Measurements from ENCODE around the gene SLC39A11. TPM values are rescaled to one million over a fixed set of nuclear protein-coding genes. Genes with fewer than 3 reads are reported as not detected.

Gene SLC39A11
- total and polyA plus RNA-seq, 2 of the 13 experiments (the other 11 are each of a cell fraction or from before 2014, with no cell fraction given), result 17.2 to 31.5 TPM

DNA sequence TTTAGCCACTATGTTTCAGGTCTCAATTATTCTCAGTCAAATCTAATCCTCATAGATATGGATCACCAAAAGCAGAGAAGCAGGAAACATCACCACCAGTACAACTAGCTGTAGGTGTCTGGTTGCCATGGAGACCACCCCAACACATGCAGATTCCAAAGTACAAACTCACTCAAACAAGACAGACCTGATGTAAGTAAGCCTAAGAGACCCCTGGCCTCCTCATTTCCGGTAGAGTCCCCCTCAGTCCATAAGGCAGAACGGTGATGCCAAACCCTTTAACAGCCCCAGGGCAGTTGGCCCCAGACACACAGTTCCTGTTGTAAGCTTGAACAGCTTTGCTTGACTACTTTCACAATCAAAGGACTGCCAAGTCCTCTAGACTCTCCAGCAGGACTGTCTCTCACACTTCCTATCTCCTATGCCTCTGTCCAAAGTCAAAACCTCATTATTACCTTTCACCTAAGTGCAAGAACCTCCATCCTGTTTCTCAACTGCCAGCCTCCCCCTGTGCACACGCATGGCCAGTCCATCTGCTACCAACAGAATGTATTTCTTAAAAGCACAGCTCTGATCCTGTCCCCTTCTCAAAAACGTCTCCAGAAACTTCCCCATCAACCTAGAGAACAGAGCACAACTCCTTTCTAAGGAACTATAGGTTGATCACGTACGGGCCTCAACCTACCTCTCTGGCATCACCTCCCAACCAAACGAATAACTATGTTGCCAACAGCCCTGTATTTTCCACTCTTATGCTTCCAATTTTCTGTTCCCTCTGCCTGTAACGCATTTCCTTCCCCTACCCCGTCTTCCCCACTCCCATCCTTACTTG is 23.9 kb downstream of the SLC39A11 start (continued):
- TF ChIP-seq ZNF136 (CRISPR knock-in tag; IDR thresholded peaks at IDR 0.05; ENCODE audit: low read depth) (no peak; the same call in 1 of the 2 replicates), AKAP8 (CRISPR knock-in tag; IDR thresholded peaks at IDR 0.05) (no peak), ZNF234 (CRISPR knock-in tag; conservative IDR thresholded peaks at IDR 0.05) (no peak), ZNF260 (CRISPR knock-in tag; IDR thresholded peaks at IDR 0.05; ENCODE audit: borderline replicate concordance, low read depth) (no peak), STAG1 (CRISPR knock-in tag; IDR thresholded peaks at IDR 0.05) (no peak), ZNF644 (CRISPR knock-in tag; IDR thresholded peaks at IDR 0.05; ENCODE audit: low read depth) (peak; percentile 24; the same call in 1 of the 2 replicates), ZNF10 (CRISPR knock-in tag; IDR thresholded peaks at IDR 0.05; ENCODE audit: borderline replicate concordance, low read depth) (no peak), PITX1 (CRISPR knock-in tag; IDR thresholded peaks at IDR 0.05) (peak; percentile 78), YY1 (IDR thresholded peaks at IDR 0.05; ENCODE audit: insufficient read depth, insufficient replicate concordance, low read depth, low read length) (no peak), MTA3 (CRISPR knock-in tag; IDR thresholded peaks at IDR 0.05) (no peak), KAT7 (CRISPR knock-in tag; IDR thresholded peaks at IDR 0.05; ENCODE audit: borderline replicate concordance) (0 out of 2 replicates have a peak, but pooled peaks have one; percentile 27)
- TF ChIP-seq, protein P1, sequence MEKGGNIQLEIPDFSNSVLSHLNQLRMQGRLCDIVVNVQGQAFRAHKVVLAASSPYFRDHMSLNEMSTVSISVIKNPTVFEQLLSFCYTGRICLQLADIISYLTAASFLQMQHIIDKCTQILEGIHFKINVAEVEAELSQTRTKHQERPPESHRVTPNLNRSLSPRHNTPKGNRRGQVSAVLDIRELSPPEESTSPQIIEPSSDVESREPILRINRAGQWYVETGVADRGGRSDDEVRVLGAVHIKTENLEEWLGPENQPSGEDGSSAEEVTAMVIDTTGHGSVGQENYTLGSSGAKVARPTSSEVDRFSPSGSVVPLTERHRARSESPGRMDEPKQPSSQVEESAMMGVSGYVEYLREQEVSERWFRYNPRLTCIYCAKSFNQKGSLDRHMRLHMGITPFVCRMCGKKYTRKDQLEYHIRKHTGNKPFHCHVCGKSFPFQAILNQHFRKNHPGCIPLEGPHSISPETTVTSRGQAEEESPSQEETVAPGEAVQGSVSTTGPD (CRISPR knock-in tag; IDR thresholded peaks at IDR 0.05), result no peak
- TF ChIP-seq, protein P2, sequence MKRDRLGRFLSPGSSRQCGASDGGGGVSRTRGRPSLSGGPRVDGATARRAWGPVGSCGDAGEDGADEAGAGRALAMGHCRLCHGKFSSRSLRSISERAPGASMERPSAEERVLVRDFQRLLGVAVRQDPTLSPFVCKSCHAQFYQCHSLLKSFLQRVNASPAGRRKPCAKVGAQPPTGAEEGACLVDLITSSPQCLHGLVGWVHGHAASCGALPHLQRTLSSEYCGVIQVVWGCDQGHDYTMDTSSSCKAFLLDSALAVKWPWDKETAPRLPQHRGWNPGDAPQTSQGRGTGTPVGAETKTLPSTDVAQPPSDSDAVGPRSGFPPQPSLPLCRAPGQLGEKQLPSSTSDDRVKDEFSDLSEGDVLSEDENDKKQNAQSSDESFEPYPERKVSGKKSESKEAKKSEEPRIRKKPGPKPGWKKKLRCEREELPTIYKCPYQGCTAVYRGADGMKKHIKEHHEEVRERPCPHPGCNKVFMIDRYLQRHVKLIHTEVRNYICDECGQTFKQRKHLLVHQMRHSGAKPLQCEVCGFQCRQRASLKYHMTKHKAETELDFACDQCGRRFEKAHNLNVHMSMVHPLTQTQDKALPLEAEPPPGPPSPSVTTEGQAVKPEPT (CRISPR knock-in tag; IDR thresholded peaks at IDR 0.05; ENCODE audit: low read depth), result no peak
- TF ChIP-seq, protein P3, sequence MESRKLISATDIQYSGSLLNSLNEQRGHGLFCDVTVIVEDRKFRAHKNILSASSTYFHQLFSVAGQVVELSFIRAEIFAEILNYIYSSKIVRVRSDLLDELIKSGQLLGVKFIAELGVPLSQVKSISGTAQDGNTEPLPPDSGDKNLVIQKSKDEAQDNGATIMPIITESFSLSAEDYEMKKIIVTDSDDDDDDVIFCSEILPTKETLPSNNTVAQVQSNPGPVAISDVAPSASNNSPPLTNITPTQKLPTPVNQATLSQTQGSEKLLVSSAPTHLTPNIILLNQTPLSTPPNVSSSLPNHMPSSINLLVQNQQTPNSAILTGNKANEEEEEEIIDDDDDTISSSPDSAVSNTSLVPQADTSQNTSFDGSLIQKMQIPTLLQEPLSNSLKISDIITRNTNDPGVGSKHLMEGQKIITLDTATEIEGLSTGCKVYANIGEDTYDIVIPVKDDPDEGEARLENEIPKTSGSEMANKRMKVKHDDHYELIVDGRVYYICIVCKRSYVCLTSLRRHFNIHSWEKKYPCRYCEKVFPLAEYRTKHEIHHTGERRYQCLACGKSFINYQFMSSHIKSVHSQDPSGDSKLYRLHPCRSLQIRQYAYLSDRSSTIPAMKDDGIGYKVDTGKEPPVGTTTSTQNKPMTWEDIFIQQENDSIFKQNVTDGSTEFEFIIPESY (CRISPR knock-in tag; IDR thresholded peaks at IDR 0.05), result 0 out of 2 replicates have a peak, but pooled peaks have one; percentile 15
- TF ChIP-seq, protein P4, sequence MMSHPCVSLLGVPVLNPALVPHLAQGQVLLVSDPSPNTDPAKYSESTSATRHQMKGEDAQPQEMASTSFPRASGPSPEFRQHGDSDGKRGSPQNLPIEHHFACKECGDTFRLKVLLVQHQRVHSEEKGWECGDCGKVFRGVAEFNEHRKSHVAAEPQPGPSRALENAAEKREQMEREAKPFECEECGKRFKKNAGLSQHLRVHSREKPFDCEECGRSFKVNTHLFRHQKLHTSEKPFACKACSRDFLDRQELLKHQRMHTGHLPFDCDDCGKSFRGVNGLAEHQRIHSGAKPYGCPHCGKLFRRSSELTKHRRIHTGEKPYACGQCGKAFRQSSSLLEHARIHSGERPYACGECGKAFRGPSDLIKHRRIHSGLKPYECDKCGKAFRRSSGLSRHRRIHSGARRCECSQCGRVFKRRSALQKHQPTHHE (CRISPR knock-in tag; IDR thresholded peaks at IDR 0.05; ENCODE audit: borderline replicate concordance), result no peak
- TF ChIP-seq, protein P5, sequence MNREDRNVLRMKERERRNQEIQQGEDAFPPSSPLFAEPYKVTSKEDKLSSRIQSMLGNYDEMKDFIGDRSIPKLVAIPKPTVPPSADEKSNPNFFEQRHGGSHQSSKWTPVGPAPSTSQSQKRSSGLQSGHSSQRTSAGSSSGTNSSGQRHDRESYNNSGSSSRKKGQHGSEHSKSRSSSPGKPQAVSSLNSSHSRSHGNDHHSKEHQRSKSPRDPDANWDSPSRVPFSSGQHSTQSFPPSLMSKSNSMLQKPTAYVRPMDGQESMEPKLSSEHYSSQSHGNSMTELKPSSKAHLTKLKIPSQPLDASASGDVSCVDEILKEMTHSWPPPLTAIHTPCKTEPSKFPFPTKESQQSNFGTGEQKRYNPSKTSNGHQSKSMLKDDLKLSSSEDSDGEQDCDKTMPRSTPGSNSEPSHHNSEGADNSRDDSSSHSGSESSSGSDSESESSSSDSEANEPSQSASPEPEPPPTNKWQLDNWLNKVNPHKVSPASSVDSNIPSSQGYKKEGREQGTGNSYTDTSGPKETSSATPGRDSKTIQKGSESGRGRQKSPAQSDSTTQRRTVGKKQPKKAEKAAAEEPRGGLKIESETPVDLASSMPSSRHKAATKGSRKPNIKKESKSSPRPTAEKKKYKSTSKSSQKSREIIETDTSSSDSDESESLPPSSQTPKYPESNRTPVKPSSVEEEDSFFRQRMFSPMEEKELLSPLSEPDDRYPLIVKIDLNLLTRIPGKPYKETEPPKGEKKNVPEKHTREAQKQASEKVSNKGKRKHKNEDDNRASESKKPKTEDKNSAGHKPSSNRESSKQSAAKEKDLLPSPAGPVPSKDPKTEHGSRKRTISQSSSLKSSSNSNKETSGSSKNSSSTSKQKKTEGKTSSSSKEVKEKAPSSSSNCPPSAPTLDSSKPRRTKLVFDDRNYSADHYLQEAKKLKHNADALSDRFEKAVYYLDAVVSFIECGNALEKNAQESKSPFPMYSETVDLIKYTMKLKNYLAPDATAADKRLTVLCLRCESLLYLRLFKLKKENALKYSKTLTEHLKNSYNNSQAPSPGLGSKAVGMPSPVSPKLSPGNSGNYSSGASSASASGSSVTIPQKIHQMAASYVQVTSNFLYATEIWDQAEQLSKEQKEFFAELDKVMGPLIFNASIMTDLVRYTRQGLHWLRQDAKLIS (CRISPR knock-in tag; IDR thresholded peaks at IDR 0.05), result no peak
- TF ChIP-seq, protein P6, sequence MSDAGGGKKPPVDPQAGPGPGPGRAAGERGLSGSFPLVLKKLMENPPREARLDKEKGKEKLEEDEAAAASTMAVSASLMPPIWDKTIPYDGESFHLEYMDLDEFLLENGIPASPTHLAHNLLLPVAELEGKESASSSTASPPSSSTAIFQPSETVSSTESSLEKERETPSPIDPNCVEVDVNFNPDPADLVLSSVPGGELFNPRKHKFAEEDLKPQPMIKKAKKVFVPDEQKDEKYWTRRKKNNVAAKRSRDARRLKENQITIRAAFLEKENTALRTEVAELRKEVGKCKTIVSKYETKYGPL (CRISPR knock-in tag; IDR thresholded peaks at IDR 0.05), result no peak

Measured in HepG2 (cell line).